K562 treated with DMSO at 1 percent for 48 hours (cell line): ENCODE data around the gene UTS2R. TPM values are rescaled to one million over a fixed set of nuclear protein-coding genes. Genes with fewer than 3 reads are reported as not detected.

Experiments
- total RNA-seq: library from RNA; unstranded; fragments of 300-600 nt; gene quantifications from 2 replicates; pipeline ENCODE4 v1.2.3, GENCODE V29; 2022; ENCODE audit warnings: low replicate concordance; ENCODE audit errors: extremely low read depth

Gene UTS2R
- total RNA-seq = not detected in 2 replicates

DNA sequence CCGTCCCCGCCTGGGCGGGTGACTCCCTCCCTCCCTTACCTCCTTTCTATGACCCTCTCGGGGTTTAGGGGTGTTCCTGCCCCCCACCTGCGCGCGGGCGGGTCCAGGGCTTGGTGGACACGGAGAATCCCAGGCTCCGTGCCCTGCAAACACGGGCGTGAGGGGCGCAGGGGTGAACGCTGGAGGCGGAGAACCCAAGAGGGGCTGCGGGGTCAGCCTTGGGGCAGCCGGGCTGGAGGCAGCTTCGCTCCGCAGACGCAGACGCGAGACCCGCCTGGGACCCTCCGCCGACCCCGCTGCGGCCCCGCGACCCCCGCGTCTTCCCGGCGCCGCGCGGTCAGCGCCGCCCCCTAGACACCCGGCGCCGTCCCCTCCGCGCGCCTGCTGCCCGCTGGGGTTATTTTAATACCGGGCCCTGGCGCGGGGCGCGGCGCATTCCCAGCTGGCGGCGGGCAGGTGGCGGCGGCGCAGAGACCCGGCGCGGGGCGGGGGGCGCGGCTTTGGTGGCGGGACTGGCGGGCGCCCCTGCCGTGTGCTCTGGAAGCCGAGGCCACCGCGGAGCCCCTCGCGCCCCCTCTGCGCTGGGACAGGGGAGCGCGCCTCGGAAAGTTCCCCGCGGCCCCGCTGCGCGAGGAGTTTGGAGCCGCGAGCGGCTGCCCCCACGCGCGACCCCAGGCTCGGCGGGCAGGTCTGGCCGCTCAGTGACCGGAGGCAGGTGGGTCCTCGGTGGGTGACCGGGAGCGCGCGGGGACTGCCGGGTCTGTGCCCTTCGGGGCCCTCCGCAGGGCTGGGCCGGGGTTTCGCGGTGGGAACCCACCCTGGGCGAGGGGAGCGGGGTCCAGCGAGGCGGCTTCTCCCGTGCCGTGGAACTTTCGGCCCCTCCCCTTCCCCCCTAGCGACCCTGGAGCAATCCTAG, at the start of gene UTS2R:
TSS of gene UTS2R (plus strand) at position 433 of the 916 bp plus-strand sequence. CDS start 2,560 bp downstream, outside the sequence.

DNA sequence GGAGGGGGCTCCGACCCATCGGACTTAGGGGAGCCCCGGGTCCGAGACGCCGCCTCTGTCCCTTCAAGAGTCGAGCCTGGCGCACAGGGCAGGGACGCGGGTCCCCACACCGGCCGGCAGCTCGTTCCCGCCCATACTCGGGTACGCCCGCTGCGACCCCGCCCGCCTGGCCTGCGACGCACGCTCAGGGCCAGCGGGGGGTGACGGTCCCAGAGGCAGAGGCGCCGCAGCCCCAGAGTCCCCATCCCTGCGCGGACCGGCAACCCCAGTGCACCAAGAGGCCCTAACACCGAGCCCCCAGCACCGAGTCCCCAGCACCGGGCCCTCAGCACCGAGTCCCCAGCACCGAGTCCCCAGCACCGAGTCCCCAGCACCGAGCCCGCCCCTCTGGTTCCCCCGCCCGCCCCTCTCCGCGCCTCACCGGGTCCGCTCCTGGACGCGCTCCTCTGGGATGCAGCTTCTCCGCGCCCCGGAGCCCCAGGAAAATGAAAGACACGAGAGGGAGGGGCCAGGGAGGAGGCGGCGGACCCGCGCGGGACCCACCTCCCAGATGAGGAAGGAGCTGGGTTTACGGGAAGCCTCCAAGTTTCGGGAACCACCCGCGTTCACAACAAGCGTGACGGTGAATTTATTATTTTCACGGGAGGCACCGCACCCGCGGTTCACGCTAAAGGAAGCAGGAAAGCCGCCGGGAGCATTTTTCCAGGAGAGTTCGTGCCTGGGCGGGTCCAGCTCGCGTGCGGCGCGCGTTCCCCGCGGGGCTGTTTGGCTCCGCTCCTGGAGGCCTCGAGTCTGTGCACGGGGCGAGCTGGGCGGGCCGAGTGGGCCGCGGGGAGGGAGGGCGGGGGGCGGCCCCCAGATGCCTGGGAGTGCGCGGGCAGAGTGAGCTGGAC, 38.0 kb upstream of the UTS2R start, which contains the start of gene SECTM1:
TSS of gene SECTM1 (minus strand) at position 488 of the 893 bp plus-strand sequence. CDS start 6,526 bp downstream, outside the sequence.

DNA sequence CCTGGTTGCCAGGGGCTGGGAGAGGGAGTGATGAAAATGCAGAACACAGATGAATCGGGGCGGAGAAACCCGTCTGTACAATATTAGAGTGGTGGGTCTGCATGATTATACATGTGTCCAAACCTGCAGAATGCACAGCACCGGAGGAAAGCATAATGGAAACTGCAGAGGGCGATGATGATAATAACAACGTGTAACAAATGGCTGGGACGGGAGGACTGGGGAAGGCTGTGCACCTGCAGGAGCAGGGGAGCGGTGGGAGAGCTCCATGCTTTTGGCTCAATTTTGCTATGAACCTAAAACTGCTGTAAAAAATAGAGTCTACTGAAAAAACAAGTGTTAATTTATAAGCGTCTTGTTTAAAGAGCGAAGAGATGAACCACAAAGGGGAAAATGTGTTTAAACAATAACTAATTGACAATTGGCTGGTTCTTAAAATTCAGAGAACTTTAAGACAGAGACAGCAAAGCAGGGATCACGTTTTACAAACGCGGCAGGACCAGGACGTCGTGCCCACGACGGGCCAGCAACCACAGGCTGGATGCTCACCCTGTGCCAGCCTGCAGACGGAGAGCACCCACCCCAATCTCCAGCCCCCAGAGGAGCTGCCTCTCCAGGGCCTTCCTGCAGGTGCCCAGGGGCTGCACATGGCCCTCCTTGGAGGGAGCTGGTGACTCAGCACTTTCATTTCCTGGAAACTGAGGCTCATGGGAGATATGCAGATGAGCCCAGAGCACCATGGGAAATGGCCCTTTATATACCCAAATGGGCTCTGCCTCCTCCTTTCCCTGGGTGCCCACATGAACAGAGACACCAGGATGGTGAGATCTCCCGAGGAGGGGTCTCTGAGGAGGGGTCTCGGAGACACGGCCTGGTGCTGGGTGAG, 12.9 kb upstream of the UTS2R start, which contains the start of gene TEX19:
TSS of gene TEX19 (plus strand) at position 783 of the 886 bp plus-strand sequence. CDS start 2,904 bp downstream, outside the sequence.

DNA sequence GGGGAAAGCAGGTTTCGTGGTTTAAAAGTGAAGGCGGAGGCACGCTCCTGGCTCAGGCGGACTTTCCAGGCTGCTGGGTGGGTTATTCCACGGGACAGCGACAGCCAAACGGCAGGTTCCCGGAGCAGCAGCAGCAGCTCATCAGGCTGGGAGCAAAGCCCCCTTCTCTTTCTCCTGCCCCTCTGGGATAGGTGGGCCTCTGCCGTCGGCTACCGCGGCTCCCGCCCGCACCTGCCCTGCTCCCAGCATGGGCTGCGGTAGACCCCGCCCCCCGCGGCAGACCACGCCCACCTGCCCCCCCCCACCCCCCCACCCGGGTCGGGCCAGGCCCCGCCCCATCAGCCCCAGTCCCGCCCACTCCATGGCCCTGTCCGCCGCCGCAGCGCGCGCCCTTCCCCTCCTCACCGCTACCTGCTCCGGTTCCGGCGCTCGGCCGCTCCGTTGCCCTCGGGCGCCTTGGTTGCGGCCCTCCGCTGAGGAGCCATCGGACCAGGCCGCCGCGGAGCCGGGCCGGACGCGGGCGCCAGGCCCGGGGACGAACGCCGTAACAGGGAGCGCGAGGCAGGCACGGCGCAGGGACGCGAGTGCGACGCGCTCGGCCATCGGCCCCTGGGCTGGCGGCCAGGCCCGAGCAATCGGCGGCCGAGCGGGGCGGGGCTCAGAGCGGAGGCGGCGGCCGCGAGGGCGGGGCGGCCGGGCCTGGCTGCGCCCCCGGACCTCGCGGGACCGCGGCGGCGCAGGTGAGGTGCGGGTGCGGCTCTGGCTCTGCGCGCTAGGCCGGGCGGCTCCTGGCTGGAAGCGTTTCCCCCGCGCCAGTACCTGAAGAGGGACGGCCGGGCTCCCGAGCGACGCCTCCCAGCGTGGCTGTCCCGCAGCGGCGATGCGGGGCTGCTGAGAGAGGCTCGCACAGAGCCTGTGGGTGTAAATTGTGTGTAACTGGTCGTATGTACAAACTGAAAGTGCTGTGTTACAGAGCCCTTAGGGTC, 46.7 kb downstream of the UTS2R start, which contains the start of the genes HEXD and OGFOD3:
TSS of gene HEXD (plus strand) at position 347 of the 986 bp plus-strand sequence. CDS start 1,453 bp downstream, outside the sequence.
TSS of gene OGFOD3 (minus strand) at position 586 of the 986 bp plus-strand sequence. CDS start at position 485, 101 bp downstream.

Other genes starting within 250 kb of the UTS2R start
- gene CCDC57, start 158.9 kb upstream of the UTS2R start, total RNA-seq = not detected in 2 replicates
- gene SLC16A3, start 142.7 kb upstream of the UTS2R start, total RNA-seq = not detected in 2 replicates
- 111 TPM in 1 of 2 replicates, not detected in the other for gene CSNK1D, start 98.1 kb upstream of the UTS2R start, total RNA-seq
- gene CD7, start 54.2 kb upstream of the UTS2R start, total RNA-seq = not detected in 2 replicates
- gene SECTM1, start 38.0 kb upstream of the UTS2R start, total RNA-seq = not detected in 2 replicates
- gene TEX19, start 12.5 kb upstream of the UTS2R start, total RNA-seq = not detected in 2 replicates
- gene HEXD, start 46.6 kb downstream of the UTS2R start, total RNA-seq = not detected in 2 replicates
- gene OGFOD3, start 46.8 kb downstream of the UTS2R start, total RNA-seq = not detected in 2 replicates
- gene CYBC1, start 79.0 kb downstream of the UTS2R start, total RNA-seq = 472 TPM in 1 of 2 replicates, not detected in the other
- gene NARF, start 87.0 kb downstream of the UTS2R start, total RNA-seq = 1,021 TPM in 1 of 2 replicates, not detected in the other
- not detected in 2 replicates for gene FOXK2, start 148.0 kb downstream of the UTS2R start, total RNA-seq